WTC11 (cell line): ENCODE data around the gene GIPC1. TPM values are rescaled to one million over a fixed set of nuclear protein-coding genes. Genes with fewer than 3 reads are reported as not detected.

ENCODE experiments used
- ATAC-seq: fragments of 200-7000 bp; cut with Tn5 transposase; 2 replicates; pipeline ENCODE4 v1.10.0; 2021; ENCODE audit warnings: mild to moderate bottlenecking, moderate library complexity
- CTCF ChIA-PET: fragments of 300-600 bp; sonication (Branson Sonifier 250); formaldehyde crosslinking; loops from one replicate; lab custom pipeline; 2021; ENCODE audit warnings: antibody characterized with exemption; lab: Charles Lee
- POLR2A ChIA-PET: fragments of 350-600 bp; sonication (Branson Sonifier 250); formaldehyde crosslinking; loops from one replicate; lab custom pipeline; 2021; ENCODE audit warnings: antibody characterized with exemption; lab: Charles Lee
- DNase-seq: peaks from one replicate; pipeline ENCODE4 v3.0.0; 2021; ENCODE audit warnings: low spot score
- H3K27ac Mint-ChIP-seq: 2 replicates; pipeline ENCODE4 v1.8.0; 2021; ENCODE audit warnings: mixed read lengths
- H3K27me3 Mint-ChIP-seq: 2 replicates; pipeline ENCODE4 v1.8.0; 2021; ENCODE audit warnings: low read depth, mild to moderate bottlenecking, moderate library complexity, mixed read lengths
- H3K36me3 Mint-ChIP-seq: 2 replicates; pipeline ENCODE4 v1.8.0; 2021; ENCODE audit warnings: mixed read lengths
- H3K4me1 Mint-ChIP-seq: 2 replicates; pipeline ENCODE4 v1.8.0; 2022; ENCODE audit warnings: mixed read lengths
- H3K4me3 Mint-ChIP-seq: 2 replicates; pipeline ENCODE4 v1.8.0; 2021; ENCODE audit warnings: mild to moderate bottlenecking, moderate library complexity, mixed read lengths
- H3K9me3 Mint-ChIP-seq: 2 replicates; pipeline ENCODE4 v1.8.0; 2021; ENCODE audit warnings: mixed read lengths
- ATF1 ChIP-seq: sonication (generic); formaldehyde crosslinking; IDR thresholded peaks from 2 replicates; pipeline ENCODE4 v1.8.1; 2023; ENCODE audit warnings: mild to moderate bottlenecking, moderate library complexity, missing genetic modification reagents
- FOXK1 ChIP-seq: sonication (generic); formaldehyde crosslinking; IDR thresholded peaks from 2 replicates; pipeline ENCODE4 v1.8.0; 2022; ENCODE audit warnings: mild to moderate bottlenecking, moderate library complexity, missing genetic modification reagents
- NFYB ChIP-seq: sonication (generic); formaldehyde crosslinking; conservative IDR thresholded peaks from 2 replicates; pipeline ENCODE4 v1.8.0; 2022; ENCODE audit warnings: low read depth, missing genetic modification reagents
- NR2C2 ChIP-seq: sonication (generic); formaldehyde crosslinking; IDR thresholded peaks from 2 replicates; pipeline ENCODE4 v1.8.0; 2022; ENCODE audit warnings: mild to moderate bottlenecking, missing genetic modification reagents
- SMAD4 ChIP-seq: sonication (generic); formaldehyde crosslinking; IDR thresholded peaks from 2 replicates; pipeline ENCODE4 v1.8.0; 2022; ENCODE audit warnings: mild to moderate bottlenecking, missing genetic modification reagents
- TP53 ChIP-seq: sonication (generic); formaldehyde crosslinking; IDR thresholded peaks from 2 replicates; pipeline ENCODE4 v1.8.1; 2023; ENCODE audit warnings: mild to moderate bottlenecking, missing genetic modification reagents
- ZNF121 ChIP-seq: sonication (generic); formaldehyde crosslinking; IDR thresholded peaks from 2 replicates; pipeline ENCODE4 v1.8.0; 2023; ENCODE audit warnings: missing genetic modification reagents
- ZNF317 ChIP-seq: sonication (generic); formaldehyde crosslinking; IDR thresholded peaks from 2 replicates; pipeline ENCODE4 v1.8.1; 2023; ENCODE audit warnings: low read depth, mild to moderate bottlenecking, moderate library complexity, missing genetic modification reagents, borderline replicate concordance
- ZNF423 ChIP-seq: fragments of 250-450 bp; sonication (Bioruptor Pico); IDR thresholded peaks from 2 replicates; pipeline ENCODE4 v2.1.2; 2022; ENCODE audit warnings: mild to moderate bottlenecking, moderate library complexity
- total RNA-seq: library from RNA; stranded (reverse); gene quantifications from 3 replicates; pipeline ENCODE4 v1.2.3, GENCODE V29; 2021
- TF ChIP-seq, protein P1 (sequence below): sonication (generic); formaldehyde crosslinking; IDR thresholded peaks from 2 replicates; pipeline ENCODE4 v1.8.1; 2022; ENCODE audit warnings: low read depth, mild to moderate bottlenecking, moderate library complexity, missing genetic modification reagents, borderline replicate concordance
- TF ChIP-seq, protein P2 (sequence below): sonication (generic); formaldehyde crosslinking; IDR thresholded peaks from 2 replicates; pipeline ENCODE4 v1.8.1; 2022; ENCODE audit warnings: mild to moderate bottlenecking, missing genetic modification reagents, moderate library complexity, borderline replicate concordance
- TF ChIP-seq, protein P3 (sequence below): sonication (generic); formaldehyde crosslinking; IDR thresholded peaks from 2 replicates; pipeline ENCODE4 v1.8.1; 2023; ENCODE audit warnings: mild to moderate bottlenecking, missing genetic modification reagents, moderate library complexity
- TF ChIP-seq, protein P4 (sequence below): sonication (generic); formaldehyde crosslinking; IDR thresholded peaks from 2 replicates; pipeline ENCODE4 v1.8.1; 2023; ENCODE audit warnings: mild to moderate bottlenecking, missing genetic modification reagents, moderate library complexity
- TF ChIP-seq, protein P5 (sequence below): sonication (generic); formaldehyde crosslinking; IDR thresholded peaks from 2 replicates; pipeline ENCODE4 v1.8.0; 2023; ENCODE audit warnings: missing genetic modification reagents, mild to moderate bottlenecking, borderline replicate concordance
- TF ChIP-seq, protein P6 (sequence below): fragments of 250-450 bp; sonication (Bioruptor Pico); IDR thresholded peaks from 2 replicates; pipeline ENCODE4 v1.9.0; 2021; ENCODE audit warnings: mild to moderate bottlenecking

The GIPC1 gene
- total RNA-seq, 1 experiment from 2014 or later: 76.5 TPM

DNA sequence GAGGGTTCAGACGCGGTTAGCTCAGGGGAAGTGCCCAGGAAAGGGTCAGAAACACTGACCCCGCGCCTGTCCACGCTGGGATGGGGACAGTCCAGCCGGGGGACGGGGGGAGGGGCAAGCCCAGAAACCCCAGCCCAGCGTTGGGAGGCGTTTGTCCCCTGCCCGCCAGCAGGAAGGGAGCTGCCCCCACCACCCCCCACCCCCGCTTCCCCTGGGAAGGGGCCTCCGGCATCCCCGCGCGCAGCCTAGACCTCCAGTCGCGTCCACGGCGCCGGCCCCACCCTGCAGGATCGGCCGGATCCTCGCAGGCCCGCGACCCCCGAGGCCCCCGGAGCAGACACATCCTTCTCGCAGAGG, 277 bp downstream of the GIPC1 start:
- Mint-ChIP-seq H3K27ac (peak overlapping the region; percentile 60; the same call in 1 of the 2 replicates), H3K4me3 (peak overlapping the region; percentile 89), H3K4me1 (peaks cover 21% of the 10 kb centered on the region), H3K27me3 (peaks cover 4% of the 10 kb centered on the region; the same call in 1 of the 2 replicates), H3K36me3 (peaks cover 22% of the 10 kb centered on the region), H3K9me3 (no peaks in the 10 kb centered on the region)
- ChIA-PET CTCF (interaction anchor here (0.6 to 4.2 kb wide), 12 partner anchors 9 to 359 kb away, joined by 3 to 46 read pairs (median 6); partner anchors contain the start of genes ASF1B, DNAJB1 and PTGER1), POLR2A (interaction anchor here (0.6 to 1.3 kb wide), 3 partner anchors 16 to 250 kb away, joined by 3 read pairs; no protein-coding TSS in a partner anchor)
- no peak for DNase-seq
- TF ChIP-seq NFYB (CRISPR knock-in tag): no peak
- TF ChIP-seq, protein P1, sequence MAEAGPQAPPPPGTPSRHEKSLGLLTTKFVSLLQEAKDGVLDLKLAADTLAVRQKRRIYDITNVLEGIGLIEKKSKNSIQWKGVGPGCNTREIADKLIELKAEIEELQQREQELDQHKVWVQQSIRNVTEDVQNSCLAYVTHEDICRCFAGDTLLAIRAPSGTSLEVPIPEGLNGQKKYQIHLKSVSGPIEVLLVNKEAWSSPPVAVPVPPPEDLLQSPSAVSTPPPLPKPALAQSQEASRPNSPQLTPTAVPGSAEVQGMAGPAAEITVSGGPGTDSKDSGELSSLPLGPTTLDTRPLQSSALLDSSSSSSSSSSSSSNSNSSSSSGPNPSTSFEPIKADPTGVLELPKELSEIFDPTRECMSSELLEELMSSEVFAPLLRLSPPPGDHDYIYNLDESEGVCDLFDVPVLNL (CRISPR knock-in tag): no peak
- TF ChIP-seq ZNF121: no peak
- no peak for TF ChIP-seq NR2C2 (CRISPR knock-in tag)
- no peak for TF ChIP-seq SMAD4
- TF ChIP-seq, protein P2, sequence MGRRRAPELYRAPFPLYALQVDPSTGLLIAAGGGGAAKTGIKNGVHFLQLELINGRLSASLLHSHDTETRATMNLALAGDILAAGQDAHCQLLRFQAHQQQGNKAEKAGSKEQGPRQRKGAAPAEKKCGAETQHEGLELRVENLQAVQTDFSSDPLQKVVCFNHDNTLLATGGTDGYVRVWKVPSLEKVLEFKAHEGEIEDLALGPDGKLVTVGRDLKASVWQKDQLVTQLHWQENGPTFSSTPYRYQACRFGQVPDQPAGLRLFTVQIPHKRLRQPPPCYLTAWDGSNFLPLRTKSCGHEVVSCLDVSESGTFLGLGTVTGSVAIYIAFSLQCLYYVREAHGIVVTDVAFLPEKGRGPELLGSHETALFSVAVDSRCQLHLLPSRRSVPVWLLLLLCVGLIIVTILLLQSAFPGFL (CRISPR knock-in tag): no peak
- TF ChIP-seq TP53 (CRISPR knock-in tag): peak; percentile 64; the same call in 1 of the 2 replicates
- TF ChIP-seq, protein P3, sequence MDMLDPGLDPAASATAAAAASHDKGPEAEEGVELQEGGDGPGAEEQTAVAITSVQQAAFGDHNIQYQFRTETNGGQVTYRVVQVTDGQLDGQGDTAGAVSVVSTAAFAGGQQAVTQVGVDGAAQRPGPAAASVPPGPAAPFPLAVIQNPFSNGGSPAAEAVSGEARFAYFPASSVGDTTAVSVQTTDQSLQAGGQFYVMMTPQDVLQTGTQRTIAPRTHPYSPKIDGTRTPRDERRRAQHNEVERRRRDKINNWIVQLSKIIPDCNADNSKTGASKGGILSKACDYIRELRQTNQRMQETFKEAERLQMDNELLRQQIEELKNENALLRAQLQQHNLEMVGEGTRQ: no peak
- peak; percentile 0; the same call in 1 of the 2 replicates for TF ChIP-seq FOXK1
- TF ChIP-seq, protein P4, sequence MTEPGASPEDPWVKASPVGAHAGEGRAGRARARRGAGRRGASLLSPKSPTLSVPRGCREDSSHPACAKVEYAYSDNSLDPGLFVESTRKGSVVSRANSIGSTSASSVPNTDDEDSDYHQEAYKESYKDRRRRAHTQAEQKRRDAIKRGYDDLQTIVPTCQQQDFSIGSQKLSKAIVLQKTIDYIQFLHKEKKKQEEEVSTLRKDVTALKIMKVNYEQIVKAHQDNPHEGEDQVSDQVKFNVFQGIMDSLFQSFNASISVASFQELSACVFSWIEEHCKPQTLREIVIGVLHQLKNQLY (CRISPR knock-in tag): no peak
- TF ChIP-seq, protein P5, sequence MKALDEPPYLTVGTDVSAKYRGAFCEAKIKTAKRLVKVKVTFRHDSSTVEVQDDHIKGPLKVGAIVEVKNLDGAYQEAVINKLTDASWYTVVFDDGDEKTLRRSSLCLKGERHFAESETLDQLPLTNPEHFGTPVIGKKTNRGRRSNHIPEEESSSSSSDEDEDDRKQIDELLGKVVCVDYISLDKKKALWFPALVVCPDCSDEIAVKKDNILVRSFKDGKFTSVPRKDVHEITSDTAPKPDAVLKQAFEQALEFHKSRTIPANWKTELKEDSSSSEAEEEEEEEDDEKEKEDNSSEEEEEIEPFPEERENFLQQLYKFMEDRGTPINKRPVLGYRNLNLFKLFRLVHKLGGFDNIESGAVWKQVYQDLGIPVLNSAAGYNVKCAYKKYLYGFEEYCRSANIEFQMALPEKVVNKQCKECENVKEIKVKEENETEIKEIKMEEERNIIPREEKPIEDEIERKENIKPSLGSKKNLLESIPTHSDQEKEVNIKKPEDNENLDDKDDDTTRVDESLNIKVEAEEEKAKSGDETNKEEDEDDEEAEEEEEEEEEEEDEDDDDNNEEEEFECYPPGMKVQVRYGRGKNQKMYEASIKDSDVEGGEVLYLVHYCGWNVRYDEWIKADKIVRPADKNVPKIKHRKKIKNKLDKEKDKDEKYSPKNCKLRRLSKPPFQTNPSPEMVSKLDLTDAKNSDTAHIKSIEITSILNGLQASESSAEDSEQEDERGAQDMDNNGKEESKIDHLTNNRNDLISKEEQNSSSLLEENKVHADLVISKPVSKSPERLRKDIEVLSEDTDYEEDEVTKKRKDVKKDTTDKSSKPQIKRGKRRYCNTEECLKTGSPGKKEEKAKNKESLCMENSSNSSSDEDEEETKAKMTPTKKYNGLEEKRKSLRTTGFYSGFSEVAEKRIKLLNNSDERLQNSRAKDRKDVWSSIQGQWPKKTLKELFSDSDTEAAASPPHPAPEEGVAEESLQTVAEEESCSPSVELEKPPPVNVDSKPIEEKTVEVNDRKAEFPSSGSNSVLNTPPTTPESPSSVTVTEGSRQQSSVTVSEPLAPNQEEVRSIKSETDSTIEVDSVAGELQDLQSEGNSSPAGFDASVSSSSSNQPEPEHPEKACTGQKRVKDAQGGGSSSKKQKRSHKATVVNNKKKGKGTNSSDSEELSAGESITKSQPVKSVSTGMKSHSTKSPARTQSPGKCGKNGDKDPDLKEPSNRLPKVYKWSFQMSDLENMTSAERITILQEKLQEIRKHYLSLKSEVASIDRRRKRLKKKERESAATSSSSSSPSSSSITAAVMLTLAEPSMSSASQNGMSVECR (CRISPR knock-in tag): no peak
- TF ChIP-seq ZNF423: no peak
- TF ChIP-seq, protein P6, sequence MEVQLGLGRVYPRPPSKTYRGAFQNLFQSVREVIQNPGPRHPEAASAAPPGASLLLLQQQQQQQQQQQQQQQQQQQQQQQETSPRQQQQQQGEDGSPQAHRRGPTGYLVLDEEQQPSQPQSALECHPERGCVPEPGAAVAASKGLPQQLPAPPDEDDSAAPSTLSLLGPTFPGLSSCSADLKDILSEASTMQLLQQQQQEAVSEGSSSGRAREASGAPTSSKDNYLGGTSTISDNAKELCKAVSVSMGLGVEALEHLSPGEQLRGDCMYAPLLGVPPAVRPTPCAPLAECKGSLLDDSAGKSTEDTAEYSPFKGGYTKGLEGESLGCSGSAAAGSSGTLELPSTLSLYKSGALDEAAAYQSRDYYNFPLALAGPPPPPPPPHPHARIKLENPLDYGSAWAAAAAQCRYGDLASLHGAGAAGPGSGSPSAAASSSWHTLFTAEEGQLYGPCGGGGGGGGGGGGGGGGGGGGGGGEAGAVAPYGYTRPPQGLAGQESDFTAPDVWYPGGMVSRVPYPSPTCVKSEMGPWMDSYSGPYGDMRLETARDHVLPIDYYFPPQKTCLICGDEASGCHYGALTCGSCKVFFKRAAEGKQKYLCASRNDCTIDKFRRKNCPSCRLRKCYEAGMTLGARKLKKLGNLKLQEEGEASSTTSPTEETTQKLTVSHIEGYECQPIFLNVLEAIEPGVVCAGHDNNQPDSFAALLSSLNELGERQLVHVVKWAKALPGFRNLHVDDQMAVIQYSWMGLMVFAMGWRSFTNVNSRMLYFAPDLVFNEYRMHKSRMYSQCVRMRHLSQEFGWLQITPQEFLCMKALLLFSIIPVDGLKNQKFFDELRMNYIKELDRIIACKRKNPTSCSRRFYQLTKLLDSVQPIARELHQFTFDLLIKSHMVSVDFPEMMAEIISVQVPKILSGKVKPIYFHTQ (CRISPR knock-in tag): no peak
- TF ChIP-seq ATF1: no peak
- TF ChIP-seq ZNF317: no peak
- no peak for ATAC-seq
